Mesodermal cell (in vitro differentiated cells): ENCODE measurements around the gene PCOLCE2. TPM values are rescaled to one million over a fixed set of nuclear protein-coding genes. Genes with fewer than 3 reads are reported as not detected.
A peak's percentile ranks its signal among the peaks of the same experiment; 100 is the strongest.

Experiments used
- H3K27ac ChIP-seq: 2 replicates; pipeline ENCODE4 v1.7.0; 2013; ENCODE audit warnings: mild to moderate bottlenecking, low read depth, low read length, moderate library complexity; ENCODE audit not compliant: severe bottlenecking
- H3K36me3 ChIP-seq: 2 replicates; pipeline ENCODE4 v1.7.1; 2013; ENCODE audit warnings: mild to moderate bottlenecking, low read length, moderate library complexity; ENCODE audit not compliant: control insufficient read depth, insufficient read depth
- H3K4me1 ChIP-seq: one replicate; pipeline ENCODE4 v1.7.1; 2013; ENCODE audit warnings: mild to moderate bottlenecking, low read length; ENCODE audit not compliant: insufficient read depth, control insufficient read depth, poor library complexity, severe bottlenecking
- H3K4me3 ChIP-seq: 2 replicates; pipeline ENCODE4 v1.7.0; 2013; ENCODE audit warnings: low read length, control low read depth, mild to moderate bottlenecking; ENCODE audit not compliant: insufficient read depth, poor library complexity, severe bottlenecking; ENCODE audit errors: extremely low read depth
- H3K9me3 ChIP-seq: 2 replicates; pipeline ENCODE4 v1.7.1; 2013; ENCODE audit warnings: mild to moderate bottlenecking, low read length, moderate library complexity; ENCODE audit not compliant: control insufficient read depth
- WGBS, 2 experiments: methylation state at CpG; one replicate each; pipeline ENCODE4 v1.1.5; 2013; ENCODE audit warnings: missing lambda C conversion rate in 2 of 2; ENCODE audit not compliant: insufficient coverage in 2 of 2; 5-methylcytosine and 5-hydroxymethylcytosine counted together
- polyA plus RNA-seq, 2 experiments: library from polyadenylated mRNA; stranded (reverse); fragments of 50-300 nt; gene quantifications; one replicate each; pipeline ENCODE4 v1.2.3, GENCODE V29; 2013

The PCOLCE2 gene, protein sequence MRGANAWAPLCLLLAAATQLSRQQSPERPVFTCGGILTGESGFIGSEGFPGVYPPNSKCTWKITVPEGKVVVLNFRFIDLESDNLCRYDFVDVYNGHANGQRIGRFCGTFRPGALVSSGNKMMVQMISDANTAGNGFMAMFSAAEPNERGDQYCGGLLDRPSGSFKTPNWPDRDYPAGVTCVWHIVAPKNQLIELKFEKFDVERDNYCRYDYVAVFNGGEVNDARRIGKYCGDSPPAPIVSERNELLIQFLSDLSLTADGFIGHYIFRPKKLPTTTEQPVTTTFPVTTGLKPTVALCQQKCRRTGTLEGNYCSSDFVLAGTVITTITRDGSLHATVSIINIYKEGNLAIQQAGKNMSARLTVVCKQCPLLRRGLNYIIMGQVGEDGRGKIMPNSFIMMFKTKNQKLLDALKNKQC
- polyA plus RNA-seq (2013, experiment 1 of 2), result 17.5 TPM
- 20.5 TPM for polyA plus RNA-seq (2013, experiment 2 of 2)

- Histone ChIP-seq H3K4me3 (peak within 1 kb of the TSS; percentile 63), H3K9me3 (no peaks in the 10 kb centered on the region), H3K4me1 (peaks cover 8% of the 10 kb centered on the region), H3K36me3 (no peaks in the 10 kb centered on the region), H3K27ac (no peak within 1 kb of the TSS)
- 0 to 1% methylated on average over 44 to 65 of the region's 74 CpGs for WGBS, 2 experiments
Measured at GRCh38 chr3:142888481-142889211, at the start of gene PCOLCE2. PCOLCE2 (minus strand) TSS chr3:142889083; CDS start chr3:142888896, 187 bp downstream.

GRCh38 chr3:142935963-142936362 is 47.1 kb upstream of the PCOLCE2 start:
- no peaks in the 10 kb centered on the region for H3K36me3 ChIP-seq
- no peak overlapping the region for H3K27ac ChIP-seq
- WGBS, 2 experiments, result 95% methylated on average over 2 of the region's 5 CpGs; no CpG with 5 or more reads in 1 of the 2 experiments
- no peaks in the 10 kb centered on the region for H3K4me1 ChIP-seq
- H3K9me3 ChIP-seq, result no peaks in the 10 kb centered on the region
- H3K4me3 ChIP-seq, result no peak overlapping the region

- Histone ChIP-seq H3K27ac (no peak overlapping the region), H3K9me3 (no peaks in the 10 kb centered on the region), H3K36me3 (no peaks in the 10 kb centered on the region), H3K4me3 (no peak overlapping the region), H3K4me1 (no peaks in the 10 kb centered on the region)
- whole genome bisulfite sequencing, 2 experiments, result 88 to 100% methylated on average over 2 to 3 of the region's 3 CpGs
Measured at GRCh38 chr3:142934887-142935269, 46.0 kb upstream of the PCOLCE2 start.

GRCh38 chr3:142934128-142934886 is 45.4 kb upstream of the PCOLCE2 start:
- H3K4me3 ChIP-seq, result no peak overlapping the region
- no peaks in the 10 kb centered on the region for H3K9me3 ChIP-seq
- H3K4me1 ChIP-seq, result no peaks in the 10 kb centered on the region
- no peaks in the 10 kb centered on the region for H3K36me3 ChIP-seq
- no peak overlapping the region for H3K27ac ChIP-seq
- WGBS, 2 experiments, result 58 to 85% methylated on average over 2 of the region's 7 CpGs

DNA sequence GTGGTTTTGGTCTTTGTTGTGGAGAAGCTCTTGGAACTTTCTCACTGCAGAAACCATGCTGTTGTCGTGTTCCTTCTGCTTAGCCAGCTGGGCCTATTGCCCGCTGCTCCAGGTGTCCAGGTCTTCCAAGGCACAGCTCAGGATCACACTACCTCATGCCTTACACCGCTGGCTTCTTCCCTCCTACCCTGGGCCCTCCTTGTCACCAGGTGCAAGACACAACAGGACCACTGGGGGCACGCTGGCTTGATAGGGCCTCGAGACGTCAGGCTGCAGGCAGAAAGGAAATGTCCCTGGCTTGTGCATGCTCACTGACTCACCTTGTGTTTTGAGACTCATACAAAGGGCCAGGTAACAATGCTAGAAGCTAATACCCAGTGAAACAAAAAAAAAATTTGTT is 42.3 kb upstream of the PCOLCE2 start:
- WGBS, 2 experiments, result 55 to 79% methylated on average over 5 to 6 of the region's 6 CpGs
- no peaks in the 10 kb centered on the region for H3K36me3 ChIP-seq
- no peaks in the 10 kb centered on the region for H3K4me1 ChIP-seq
- no peak overlapping the region for H3K4me3 ChIP-seq
- H3K27ac ChIP-seq, result no peak overlapping the region
- H3K9me3 ChIP-seq, result no peaks in the 10 kb centered on the region

DNA sequence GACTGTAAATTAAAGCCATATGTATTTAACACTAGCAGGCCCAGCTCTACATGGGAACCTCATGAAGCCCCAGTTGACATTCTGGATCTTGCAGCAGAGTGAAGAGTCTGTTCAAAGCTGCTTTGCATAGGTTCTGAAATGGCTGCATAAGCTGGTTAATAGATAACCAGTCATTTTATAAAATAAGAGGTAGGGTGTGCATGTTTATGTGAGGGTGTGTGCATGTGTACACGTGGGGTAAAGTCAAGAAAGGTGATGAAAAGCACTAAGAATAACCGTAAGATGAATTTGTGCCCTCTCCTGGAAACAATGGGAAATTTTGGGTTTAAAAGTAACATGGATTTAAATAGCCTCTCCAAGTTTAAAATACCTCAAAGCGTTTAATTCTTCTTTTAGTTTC is 41.6 kb upstream of the PCOLCE2 start:
- Histone ChIP-seq H3K4me3 (no peak overlapping the region), H3K36me3 (no peaks in the 10 kb centered on the region), H3K9me3 (no peaks in the 10 kb centered on the region), H3K27ac (no peak overlapping the region), H3K4me1 (no peaks in the 10 kb centered on the region)
- WGBS, 2 experiments, result 60 to 93% methylated on average over 1 to 2 of the region's 3 CpGs

- Histone ChIP-seq H3K27ac (no peak overlapping the region), H3K4me3 (no peak overlapping the region), H3K36me3 (no peaks in the 10 kb centered on the region), H3K9me3 (no peaks in the 10 kb centered on the region), H3K4me1 (no peaks in the 10 kb centered on the region)
- WGBS, 2 experiments, result no CpG with 5 or more reads among the region's 3 CpGs
Measured at GRCh38 chr3:142929890-142930289, 41.0 kb upstream of the PCOLCE2 start.

GRCh38 chr3:142929109-142929508 is 40.2 kb upstream of the PCOLCE2 start:
- H3K36me3 ChIP-seq, result no peaks in the 10 kb centered on the region
- no peaks in the 10 kb centered on the region for H3K9me3 ChIP-seq
- no peak overlapping the region for H3K27ac ChIP-seq
- no peaks in the 10 kb centered on the region for H3K4me1 ChIP-seq
- no peak overlapping the region for H3K4me3 ChIP-seq
- WGBS, 2 experiments, result 20 to 29% methylated on average over 1 of the region's 3 CpGs

DNA sequence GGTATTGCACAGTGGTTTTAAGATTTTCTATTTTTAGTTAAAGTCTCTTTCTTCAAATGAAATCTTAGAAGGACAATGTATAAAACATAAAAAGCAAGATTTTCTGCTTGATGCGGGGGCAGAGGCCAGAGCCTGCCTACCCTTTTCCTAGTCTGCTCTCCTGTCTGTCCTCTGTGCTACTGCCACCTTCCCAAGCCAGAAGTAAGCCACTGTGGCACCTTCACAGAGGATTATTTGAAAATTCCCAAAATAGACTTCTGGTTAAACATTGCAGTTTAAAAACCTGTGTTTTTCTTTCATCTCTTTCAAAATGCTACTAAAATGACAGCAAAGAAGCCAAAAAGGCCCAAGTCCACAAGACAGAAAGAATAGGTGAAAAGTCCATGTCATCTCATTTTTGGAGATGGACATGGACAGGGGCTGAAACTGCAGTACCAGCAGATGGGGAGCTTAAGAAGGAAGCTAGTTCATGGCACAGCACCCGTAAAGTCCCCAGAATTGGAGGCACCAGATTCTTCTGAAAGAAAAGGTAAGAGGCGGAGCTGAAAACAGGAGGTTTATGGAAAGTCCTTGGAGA is 37.6 kb upstream of the PCOLCE2 start:
- 92 to 93% methylated on average over 2 to 3 of the region's 3 CpGs for WGBS, 2 experiments

DNA sequence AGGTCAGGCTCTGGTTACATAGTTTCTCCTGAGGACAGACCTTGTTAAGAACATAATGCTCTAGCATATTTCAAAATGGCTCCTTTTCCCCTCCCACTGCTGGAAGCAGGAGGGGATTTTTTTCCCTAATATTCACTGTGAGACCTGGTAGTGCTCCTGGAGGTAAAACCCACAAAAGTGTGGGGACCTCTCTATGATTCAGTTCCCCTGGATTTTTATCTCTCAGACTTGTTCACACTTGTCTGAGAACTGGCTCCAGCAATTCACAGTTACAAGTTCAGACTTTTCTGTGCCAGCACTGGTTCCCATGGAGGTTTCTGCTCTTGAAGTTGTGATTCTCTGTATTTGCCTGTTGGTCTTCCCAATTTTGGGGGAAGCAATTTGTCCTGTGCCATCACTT is 36.3 kb upstream of the PCOLCE2 start:
- H3K4me1 ChIP-seq, result no peaks in the 10 kb centered on the region
- no peak overlapping the region for H3K27ac ChIP-seq
- no peaks in the 10 kb centered on the region for H3K36me3 ChIP-seq
- no peaks in the 10 kb centered on the region for H3K9me3 ChIP-seq
- H3K4me3 ChIP-seq, result no peak overlapping the region

More for the DNA sequence above, 37.6 kb upstream of the PCOLCE2 start:
- H3K27ac ChIP-seq, result no peak overlapping the region
- H3K36me3 ChIP-seq, result no peaks in the 10 kb centered on the region
- no peaks in the 10 kb centered on the region for H3K9me3 ChIP-seq
- H3K4me1 ChIP-seq, result no peaks in the 10 kb centered on the region
- H3K4me3 ChIP-seq, result no peak overlapping the region
